H54 (cell line): Measurements from ENCODE around the gene EIF4G1.

Experiments
- DNase-seq: peaks from one replicate; pipeline ENCODE4 v3.0.0; 2011; ENCODE audit warnings: low spot score, mixed read lengths; ENCODE audit not compliant: insufficient read length
- FAIRE-seq: peaks from 3 replicates; lab custom pipeline; 2011; peaks lifted over from hg19 to GRCh38; lab: Jason Lieb, UNC
- POLR2A ChIP-seq: IDR thresholded peaks from 2 replicates; pipeline ENCODE4 v1.6.1; 2011; ENCODE audit warnings: low read depth, mild to moderate bottlenecking, low read length

Gene EIF4G1

DNA sequence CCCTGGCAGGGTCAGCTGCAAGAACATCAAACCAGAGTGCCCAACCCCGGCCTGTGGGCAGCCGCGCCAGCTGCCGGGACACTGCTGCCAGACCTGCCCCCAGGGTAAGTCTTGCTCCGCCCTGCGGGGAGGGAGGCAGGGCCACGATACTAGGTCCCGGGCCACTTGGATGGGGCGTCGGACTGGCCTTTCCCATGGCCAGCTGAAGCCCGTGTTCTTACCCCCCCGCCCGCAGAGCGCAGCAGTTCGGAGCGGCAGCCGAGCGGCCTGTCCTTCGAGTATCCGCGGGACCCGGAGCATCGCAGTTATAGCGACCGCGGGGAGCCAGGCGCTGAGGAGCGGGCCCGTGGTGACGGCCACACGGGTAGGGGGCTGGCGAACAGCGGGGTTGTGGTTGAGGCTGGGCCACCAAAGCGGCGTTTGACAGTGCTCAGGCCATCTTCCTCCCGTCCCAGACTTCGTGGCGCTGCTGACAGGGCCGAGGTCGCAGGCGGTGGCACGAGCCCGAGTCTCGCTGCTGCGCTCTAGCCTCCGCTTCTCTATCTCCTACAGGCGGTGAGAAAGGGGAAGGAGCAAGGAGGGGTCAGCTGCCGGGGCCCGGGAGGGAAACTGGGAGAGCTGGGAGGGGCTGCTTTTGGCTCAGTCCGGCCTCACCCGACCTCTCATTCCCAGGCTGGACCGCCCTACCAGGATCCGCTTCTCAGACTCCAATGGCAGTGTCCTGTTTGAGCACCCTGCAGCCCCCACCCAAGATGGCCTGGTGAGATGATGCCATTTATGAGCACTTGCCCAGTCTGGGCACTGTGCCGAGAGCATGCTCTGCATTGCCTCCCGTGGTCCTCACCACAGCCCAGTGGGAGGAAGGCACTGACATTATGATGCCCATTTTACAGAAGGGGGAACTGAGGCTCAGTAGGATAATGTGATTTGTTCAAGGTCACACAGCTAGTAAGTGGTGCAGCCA lies 67.1 kb downstream of the EIF4G1 start:
- DNase-seq = no peak
- no peak for TF ChIP-seq POLR2A
- FAIRE-seq = no peak

- no peak for TF ChIP-seq POLR2A
- FAIRE-seq (no peak), DNase-seq (no peak)
These were observed 68.1 kb downstream of the EIF4G1 start for GRCh38 chr3:184382326-184383032.

DNA sequence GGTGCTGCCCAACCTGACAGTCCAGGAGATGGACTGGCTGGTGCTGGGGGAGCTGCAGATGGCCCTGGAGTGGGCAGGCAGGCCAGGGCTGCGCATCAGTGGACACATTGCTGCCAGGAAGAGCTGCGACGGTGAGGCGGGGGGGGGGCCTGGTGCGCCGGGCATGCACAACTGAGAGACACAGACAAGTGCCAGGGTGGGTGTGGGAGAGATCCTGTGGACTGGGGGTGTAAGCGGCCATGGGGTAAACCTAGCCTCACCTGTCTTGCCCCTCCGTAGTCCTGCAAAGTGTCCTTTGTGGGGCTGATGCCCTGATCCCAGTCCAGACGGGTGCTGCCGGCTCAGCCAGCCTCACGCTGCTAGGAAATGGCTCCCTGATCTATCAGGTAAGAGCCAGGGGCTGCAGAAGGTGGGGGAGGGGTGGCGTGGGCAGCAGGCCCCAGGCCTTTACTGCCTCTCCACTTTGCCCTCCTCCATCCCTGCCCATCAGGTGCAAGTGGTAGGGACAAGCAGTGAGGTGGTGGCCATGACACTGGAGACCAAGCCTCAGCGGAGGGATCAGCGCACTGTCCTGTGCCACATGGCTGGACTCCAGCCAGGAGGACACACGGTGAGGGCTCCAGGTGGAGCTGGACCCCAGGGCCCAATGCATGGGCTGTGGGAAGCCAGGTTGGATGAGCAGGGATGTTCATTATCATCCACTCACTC lies 68.8 kb downstream of the EIF4G1 start:
- FAIRE-seq (no peak), DNase-seq (no peak)
- TF ChIP-seq POLR2A = no peak

DNA sequence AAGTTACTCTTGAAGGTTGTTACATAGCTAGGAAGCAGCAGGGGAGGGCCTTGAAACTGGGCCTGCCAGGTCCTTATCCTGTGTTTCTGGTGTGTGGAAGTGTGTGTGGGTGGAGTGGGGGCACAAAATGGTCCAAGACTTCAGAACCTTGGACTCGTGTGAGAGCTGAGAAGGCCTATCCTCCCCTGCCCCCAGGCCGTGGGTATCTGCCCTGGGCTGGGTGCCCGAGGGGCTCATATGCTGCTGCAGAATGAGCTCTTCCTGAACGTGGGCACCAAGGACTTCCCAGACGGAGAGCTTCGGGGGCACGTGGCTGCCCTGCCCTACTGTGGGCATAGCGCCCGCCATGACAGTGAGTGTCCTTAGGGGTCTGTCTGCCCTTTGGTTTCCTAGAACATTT lies 69.9 kb downstream of the EIF4G1 start:
- TF ChIP-seq POLR2A = no peak
- DNase-seq (no peak), FAIRE-seq (no peak)
